GM19025 (cell line): ENCODE results near the gene FHIT.
"Not testable (repeated sequence)": the region's sequence is repeated elsewhere in the genome, so short reads cannot be mapped to it uniquely, and the experiment has no call there.

Source experiments
- ATAC-seq: cut with Tn5 transposase; IDR thresholded peaks from one replicate; pipeline ENCODE4 v1.9.1; 2021; ENCODE audit warnings: mild to moderate bottlenecking, low read depth, moderate library complexity; ENCODE audit not compliant: unreplicated experiment

Gene FHIT

GRCh38 chr3:59809710-59810444 lies 1441.4 kb downstream of the FHIT start:
- no peak for ATAC-seq

GRCh38 chr3:59809016-59809415 lies 1442.2 kb downstream of the FHIT start:
- no peak for ATAC-seq

- no peak for ATAC-seq
Measured at GRCh38 chr3:59808446-59808845, 1442.8 kb downstream of the FHIT start.

GRCh38 chr3:59803268-59803667 lies 1448.0 kb downstream of the FHIT start:
- ATAC-seq: no peak

- not testable (repeated sequence) for ATAC-seq
Measured at GRCh38 chr3:59802453-59802852, 1448.8 kb downstream of the FHIT start.

- no peak for ATAC-seq
Measured at GRCh38 chr3:59802045-59802444, 1449.2 kb downstream of the FHIT start.

- ATAC-seq: no peak
Measured at GRCh38 chr3:59800481-59800880, 1450.8 kb downstream of the FHIT start.

- no peak for ATAC-seq
Measured at GRCh38 chr3:59798372-59799086, 1452.7 kb downstream of the FHIT start.

- ATAC-seq: no peak
Measured at GRCh38 chr3:59797533-59797932, 1453.7 kb downstream of the FHIT start.

GRCh38 chr3:59796456-59796855 lies 1454.8 kb downstream of the FHIT start:
- no peak for ATAC-seq

GRCh38 chr3:59795756-59796155 lies 1455.5 kb downstream of the FHIT start:
- no peak for ATAC-seq

- no peak for ATAC-seq
Measured at GRCh38 chr3:59793976-59794375, 1457.3 kb downstream of the FHIT start.

GRCh38 chr3:59791774-59792308 lies 1459.4 kb downstream of the FHIT start:
- ATAC-seq: no peak

GRCh38 chr3:59790241-59790640 lies 1461.0 kb downstream of the FHIT start:
- ATAC-seq: no peak

- no peak for ATAC-seq
Measured at GRCh38 chr3:59788801-59789200, 1462.5 kb downstream of the FHIT start.

GRCh38 chr3:59788133-59788532 lies 1463.1 kb downstream of the FHIT start:
- no peak for ATAC-seq

- ATAC-seq: no peak
Measured at GRCh38 chr3:59786374-59786773, 1464.9 kb downstream of the FHIT start.

- no peak for ATAC-seq
Measured at GRCh38 chr3:59784164-59784563, 1467.1 kb downstream of the FHIT start.

GRCh38 chr3:59783468-59783988 lies 1467.7 kb downstream of the FHIT start:
- no peak for ATAC-seq

- ATAC-seq: no peak
Measured at GRCh38 chr3:59782664-59783063, 1468.6 kb downstream of the FHIT start.

- no peak for ATAC-seq
Measured at GRCh38 chr3:59780209-59780608, 1471.0 kb downstream of the FHIT start.

GRCh38 chr3:59779260-59779659 lies 1472.0 kb downstream of the FHIT start:
- no peak for ATAC-seq
